Left cardiac atrium (tissue), 4 donors: Measurements from ENCODE around the gene COPZ2. TPM values are rescaled to one million over a fixed set of nuclear protein-coding genes. Genes with fewer than 3 reads are reported as not detected.
"Not testable (repeated sequence)": the region's sequence is repeated elsewhere in the genome, so short reads cannot be mapped to it uniquely, and the experiment has no call there.

Experiments used
- ATAC-seq, 2 donors: fragments of 200-7000 bp; cut with Tn5 transposase; one replicate each; pipeline ENCODE4 v1.9.1; 2020; ENCODE audit warnings: mild to moderate bottlenecking in 2 of 2, moderate library complexity in 2 of 2
- DNase-seq: peaks from one replicate; pipeline ENCODE4 v3.0.0-alpha.2; 2020
- intact Hi-C, 2 donors: fragments of 100-400 bp; cut with DNase I; formaldehyde crosslinking; loops; one replicate each; pipeline versions ENCODE4 v1.14.1 to v1.15.1; 2022 to 2023
- total RNA-seq, 2 donors: library from RNA; stranded (reverse); fragmentation: NEBNext Ultra II Directional; extraction: Animal tissue kit (Norgen Biotek cat#: 25700); gene quantifications; one replicate each; pipeline ENCODE4 v1.2.1, GENCODE V29; 2021
- donor health status: DM: no; HTN: yes; CAD: no.
- donor health status: DM: no; HTN: yes; CAD: no; lungs with severe emphysema.
- donor health status: DM: yes; HTN: yes; CAD: no.
- donor health status: Dilated cardiomyopathy.

Gene COPZ2
- total RNA-seq, 2 donors from 2014 or later = 50.5 to 54.0 TPM

DNA sequence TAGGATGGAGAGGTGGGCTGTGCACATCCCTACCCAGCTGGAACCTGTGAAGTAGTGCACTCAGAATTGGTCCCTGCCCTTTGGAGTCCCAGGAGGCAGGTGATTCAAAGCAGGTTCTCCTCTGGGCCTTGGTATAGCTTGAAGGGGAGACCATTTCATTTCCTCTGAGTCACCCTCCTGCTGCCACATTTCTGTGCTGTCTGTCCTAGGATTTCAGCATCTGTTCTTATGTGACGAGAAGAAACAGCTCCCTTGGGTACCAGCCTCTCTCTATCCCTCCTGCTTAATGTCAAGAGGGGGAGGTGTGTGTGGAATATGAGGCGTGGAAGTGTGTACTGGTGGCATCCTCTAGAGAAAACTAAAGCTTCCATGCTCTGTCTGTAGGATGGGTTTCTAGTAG is 5.6 kb upstream of the COPZ2 start:
- no peak for DNase-seq
- intact Hi-C loops = no loop called here
- no peak for ATAC-seq

DNA sequence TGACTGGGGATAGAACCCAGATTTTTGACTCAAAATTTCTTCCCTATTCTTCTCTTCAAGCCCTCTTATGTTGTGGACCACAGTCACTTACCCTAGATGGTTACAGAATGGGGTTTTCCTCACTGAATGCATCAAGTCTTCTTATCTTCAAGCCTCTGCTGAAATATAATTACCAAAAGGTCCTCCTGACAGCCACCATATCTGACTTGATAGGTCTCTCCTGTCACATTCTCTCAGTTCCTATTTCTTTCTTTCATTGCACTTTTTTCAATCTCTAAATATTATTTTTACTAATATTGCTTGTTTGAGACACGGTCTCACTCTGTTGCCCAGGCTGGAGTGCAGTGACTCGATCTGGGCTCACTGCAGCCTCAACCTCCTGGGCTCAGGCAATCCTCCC is 1.1 kb upstream of the COPZ2 start:
- ATAC-seq (no peak), DNase-seq (no peak)
- intact Hi-C loops = no loop called here

DNA sequence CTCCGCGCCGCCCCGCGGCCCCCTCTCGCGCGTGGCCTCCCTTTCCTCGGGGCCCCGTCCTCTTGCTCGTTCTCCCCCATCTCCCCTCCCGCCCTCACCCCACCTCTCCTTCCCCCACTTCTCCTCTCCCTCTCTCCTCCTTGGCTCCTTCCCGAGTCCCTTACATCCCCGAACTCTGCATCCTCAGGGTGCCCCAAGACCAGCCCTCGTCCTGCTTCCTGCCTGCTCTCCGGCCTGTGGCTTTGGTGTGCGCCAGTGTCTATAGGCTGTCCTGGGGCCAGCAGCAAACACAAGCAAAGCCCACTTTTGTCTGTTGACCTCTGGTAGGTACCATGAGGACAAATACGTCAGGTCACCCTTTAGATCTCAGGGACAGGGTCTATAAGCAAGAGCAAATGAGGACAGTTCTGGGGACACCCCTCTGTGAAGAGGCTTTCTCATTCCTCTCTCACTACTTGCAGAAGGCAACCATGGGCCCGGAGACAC is 284 bp upstream of the COPZ2 start:
- peak in 1 of 2 donors; percentile 21 for ATAC-seq
- DNase-seq = peak; percentile 17
- intact Hi-C loops = no loop called here

DNA sequence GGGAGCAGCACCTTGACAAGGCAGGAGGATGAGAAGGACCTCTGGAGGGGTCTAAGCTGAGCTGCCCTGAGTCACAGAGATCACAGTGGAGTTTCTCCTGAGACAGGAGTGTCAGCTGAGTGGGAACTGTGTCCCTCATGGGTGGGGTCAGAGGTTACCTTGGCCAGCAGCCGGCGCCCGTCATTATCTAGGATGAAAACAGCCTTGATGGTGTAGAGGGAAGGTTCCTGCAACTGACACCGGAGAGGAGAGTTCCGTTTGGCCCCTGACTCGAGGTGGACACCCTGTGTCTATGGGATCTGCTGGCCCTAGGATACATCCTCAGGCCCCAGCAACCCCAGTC is 933 bp downstream of the COPZ2 start:
- DNase-seq = no peak
- peak in 1 of 2 donors; percentile 13 for ATAC-seq
- intact Hi-C loops = no loop called here

DNA sequence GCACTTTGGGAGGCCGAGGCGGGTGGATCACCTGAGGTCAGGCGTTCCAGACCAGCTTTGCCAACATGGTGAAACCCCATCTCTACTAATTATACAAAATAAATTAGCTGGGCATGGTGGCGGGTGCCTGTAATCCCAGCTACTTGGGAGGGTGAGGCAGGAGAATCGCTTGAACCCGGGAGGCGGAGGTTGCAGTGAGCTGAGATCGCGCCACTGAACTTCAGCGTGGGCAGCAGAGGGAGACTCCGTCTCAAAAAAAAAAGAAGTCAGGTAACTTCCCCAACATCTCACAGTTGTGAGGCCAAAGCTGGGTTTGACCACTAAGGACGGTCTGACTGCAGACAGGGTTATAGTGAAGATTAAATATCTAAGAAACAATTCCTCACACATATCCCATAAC is 2.9 kb downstream of the COPZ2 start:
- intact Hi-C loops, ATAC-seq: not testable (repeated sequence)
- DNase-seq = peak; percentile 6

DNA sequence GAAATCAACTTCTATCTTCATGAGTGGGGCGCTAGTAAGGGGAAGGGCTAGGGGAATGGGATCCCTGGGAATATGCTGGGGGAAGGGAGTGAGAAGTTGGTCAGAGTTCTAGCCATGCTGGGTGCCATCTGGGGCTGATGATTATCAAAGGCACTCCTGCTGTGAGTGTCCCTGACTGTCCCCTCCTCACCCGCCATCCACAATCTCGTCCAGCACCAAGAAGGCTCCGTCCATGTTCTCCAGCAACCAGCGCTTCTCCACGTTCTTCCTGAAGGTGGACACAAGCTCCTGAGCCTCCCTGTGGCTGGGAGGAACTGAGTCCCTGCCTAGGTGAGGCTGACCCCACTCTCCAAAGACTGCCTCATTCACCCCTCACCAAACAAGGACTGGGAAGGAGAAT is 5.6 kb downstream of the COPZ2 start:
- intact Hi-C loops = no loop called here
- ATAC-seq (no peak), DNase-seq (peak; percentile 2)

DNA sequence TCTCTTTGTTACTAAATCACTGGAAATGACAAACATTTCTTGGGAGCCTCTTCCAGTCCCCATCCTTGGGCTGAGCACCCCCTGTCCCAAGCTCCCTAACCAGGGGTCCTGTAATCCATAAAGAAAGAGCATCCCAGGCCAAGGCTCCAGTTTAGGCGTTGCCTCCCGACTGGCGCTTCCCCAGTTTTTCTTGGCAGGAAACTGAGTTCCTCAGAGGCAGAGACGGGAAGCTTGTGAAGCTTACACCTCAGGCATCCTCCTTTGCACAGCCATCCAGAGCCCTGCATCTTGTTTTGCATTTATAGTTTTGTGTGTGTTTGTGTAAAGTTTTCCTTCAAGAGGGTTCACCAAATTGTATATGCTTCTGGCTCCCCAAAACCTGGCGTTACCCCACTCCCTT is 7.1 kb downstream of the COPZ2 start:
- DNase-seq = peak; percentile 46

DNA sequence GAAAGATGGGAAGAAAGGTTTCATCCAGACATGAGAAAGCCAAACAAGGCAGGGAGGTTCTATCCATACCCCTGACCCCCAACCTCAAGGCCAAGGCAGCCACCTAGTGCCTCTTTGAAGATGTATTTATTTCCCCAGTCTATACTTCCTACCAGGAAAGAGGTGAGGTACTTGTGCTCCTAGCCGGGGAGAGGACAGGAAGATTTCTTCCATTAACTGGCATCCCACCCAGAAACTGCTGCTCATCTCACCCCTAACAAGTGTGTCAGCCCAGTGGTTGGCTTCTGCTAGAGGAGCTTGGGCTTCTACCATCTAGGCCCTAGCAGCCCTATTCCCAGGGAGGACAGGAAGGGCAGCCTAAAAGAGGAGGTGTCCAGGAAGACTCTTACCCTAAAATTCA is 8.9 kb downstream of the COPZ2 start:
- ATAC-seq (no peak), DNase-seq (peak; percentile 6)
- intact Hi-C loops = loop anchor here (5.0 to 10.0 kb wide), 3 partner anchors 104 to 589 kb away; partner anchors contain the start of genes HOXB8 (in 2 of the 2) and HOXB7 (in 1 of the 2)

More for the DNA sequence above, 7.1 kb downstream of the COPZ2 start:
- intact Hi-C loops = no loop called here
- no peak for ATAC-seq

DNA sequence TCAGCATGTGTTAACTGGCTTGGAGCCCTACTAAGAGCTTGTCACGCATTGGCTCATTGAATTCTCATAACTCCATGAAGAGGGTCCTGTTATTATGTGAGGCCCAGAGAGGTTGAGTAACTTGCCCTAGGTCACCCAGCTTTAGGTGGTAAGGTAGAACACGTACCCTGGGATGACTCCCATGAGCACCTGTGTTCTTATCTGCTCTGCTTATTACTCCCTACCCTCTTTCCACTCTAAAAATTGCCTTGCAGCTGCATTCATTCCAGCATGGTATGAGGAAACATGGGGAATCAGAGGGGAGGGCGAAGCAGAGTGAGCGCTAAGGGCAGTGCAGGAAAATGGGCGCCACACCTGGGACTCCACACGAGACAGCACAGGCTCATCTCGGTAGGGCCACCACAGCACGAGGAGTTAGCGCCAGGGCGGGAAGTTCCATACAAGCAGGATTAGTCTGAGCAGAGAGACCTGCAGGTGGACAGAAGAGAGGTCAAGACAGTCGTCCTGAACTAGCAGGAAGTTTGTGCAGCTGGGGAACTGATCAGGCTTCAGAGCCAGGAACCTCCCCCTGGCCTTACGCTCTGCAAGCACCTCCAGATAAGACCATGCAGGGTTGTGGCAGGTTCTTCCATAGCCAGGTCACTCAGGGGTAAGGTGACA is 10.1 kb downstream of the COPZ2 start:
- ATAC-seq (no peak), DNase-seq (no peak)
- intact Hi-C loops = loop anchor here (2.0 to 10.0 kb wide), 4 partner anchors 47 to 590 kb away; partner anchors contain the start of genes HOXB8 (in 2 of the 2) and HOXB7 (in 1 of the 2)

DNA sequence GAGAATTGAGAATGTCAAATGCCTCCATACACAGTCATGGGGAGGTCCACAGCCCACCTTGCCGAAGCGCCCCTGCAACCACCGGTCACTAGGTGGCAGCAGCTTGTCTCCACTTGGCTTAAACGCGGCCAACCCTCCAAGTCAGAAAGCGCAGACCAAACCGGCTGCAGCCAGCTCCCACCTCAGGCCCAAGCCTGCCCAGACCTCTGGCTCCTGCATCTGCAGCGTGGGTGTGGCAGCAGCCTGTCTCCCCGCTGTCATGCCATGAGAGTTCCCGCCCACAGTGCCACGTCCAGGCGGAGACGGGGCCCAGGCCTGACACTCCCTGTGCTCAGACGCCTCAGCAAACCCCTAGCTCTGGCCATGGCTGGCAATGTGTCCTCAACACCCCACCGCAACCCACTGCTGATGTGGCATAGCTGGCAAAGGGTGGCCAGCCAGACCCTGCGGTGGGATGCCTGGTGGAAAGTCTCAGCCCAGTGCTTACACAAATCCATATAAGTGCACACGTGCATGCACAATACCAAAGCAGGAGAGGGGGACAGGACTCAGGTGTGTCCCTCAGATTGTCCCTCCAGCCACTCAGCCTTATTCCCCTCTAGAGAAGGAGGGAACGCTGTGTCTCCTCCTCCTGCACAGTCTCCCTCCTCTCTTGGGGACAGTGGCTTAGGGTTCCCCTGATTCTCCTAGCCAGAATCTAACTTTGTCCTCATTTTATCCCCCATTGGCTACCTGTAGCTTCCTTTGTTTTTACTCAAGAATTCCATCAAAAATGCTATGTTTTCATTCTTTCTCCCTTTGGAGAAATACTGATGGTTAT is 10.9 kb downstream of the COPZ2 start:
- DNase-seq (peak; percentile 90), ATAC-seq (peak; percentile 41 to 42)
- intact Hi-C loops = loop anchor here (1.0 to 10.0 kb wide), 5 partner anchors 48 to 591 kb away; partner anchors contain the start of genes HOXB8 (in 2 of the 2) and HOXB7 (in 1 of the 2)

DNA sequence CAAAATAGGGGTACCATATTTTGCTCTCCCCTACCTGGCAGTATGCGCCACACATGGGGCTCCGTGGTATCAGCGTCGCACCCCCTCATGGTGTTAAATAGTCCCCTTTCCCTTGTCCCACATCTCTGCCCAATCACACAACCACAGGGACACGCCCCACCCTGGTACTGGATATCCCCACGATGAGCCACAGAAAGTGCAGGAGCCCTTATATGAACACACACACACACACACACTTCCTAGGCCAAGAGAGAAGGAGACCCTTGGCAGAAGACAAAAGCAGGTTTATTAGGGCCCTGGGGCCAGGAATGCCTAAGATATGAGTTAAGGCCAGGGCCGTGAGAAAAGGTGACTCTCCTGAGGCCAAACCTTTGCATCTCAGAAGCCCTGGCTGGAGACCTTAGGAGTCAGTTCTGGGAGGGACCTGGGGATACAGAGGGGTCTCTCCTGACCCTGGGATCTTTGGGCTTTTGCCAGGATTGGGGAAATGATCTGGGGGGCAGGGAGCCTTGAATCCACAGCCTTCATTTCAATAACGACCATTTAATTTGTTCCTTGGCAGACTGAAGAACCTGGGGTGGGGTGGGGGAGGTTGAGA is 11.6 kb downstream of the COPZ2 start:
- intact Hi-C loops = loop anchor here (1.0 to 10.0 kb wide), 6 partner anchors 48 to 591 kb away; partner anchors contain the start of genes HOXB8 (in 2 of the 2) and HOXB7 (in 1 of the 2)
- no peak for DNase-seq
- no peak for ATAC-seq

DNA sequence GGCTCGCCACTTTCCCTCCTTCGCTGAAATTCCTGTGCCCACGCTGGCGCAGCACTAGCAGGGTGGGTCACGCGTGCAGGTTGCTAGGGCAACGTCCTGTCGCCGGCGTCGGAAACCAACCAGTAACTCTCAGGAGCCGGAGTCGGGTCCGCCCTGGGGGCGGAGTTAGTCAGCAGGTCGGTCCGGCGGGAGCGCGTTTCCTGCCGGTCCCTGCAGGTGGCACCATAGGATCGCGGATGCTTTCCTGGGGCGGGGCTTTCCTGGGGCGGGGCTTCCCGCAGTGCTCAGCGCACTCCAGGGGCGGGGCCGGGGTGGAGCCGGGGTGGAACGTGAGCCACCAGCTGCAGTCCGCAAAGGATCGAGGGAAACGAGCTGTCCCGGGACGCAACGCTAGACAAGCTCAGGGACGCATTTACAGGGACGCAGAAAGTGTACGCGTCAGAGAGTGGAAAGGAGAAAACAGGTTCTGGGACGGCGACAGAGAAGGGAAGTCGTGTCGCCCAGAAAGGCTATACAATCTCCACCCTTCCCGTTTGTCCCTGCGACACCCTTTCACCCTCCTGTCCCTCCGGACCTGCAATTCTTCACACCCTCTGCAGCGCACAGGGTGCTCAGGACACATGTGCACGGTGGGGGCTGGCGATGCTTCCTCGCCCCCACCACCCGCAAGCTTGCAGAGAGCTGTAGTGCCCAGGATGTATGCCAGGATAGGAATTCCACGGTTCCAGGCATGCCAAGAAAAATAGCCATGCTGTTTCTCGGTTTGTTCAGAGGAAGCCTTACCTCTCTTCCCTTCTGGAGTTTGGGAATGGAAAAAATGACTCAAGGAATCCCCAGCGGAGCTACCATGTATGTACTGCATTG is 12.3 kb downstream of the COPZ2 start:
- ATAC-seq (peak; percentile 86 to 89), DNase-seq (peak; percentile 99)
- intact Hi-C loops = loop anchor here (1.0 to 10.0 kb wide), 4 partner anchors 106 to 592 kb away; partner anchors contain the start of genes HOXB8 (in 2 of the 2) and HOXB7 (in 1 of the 2)

DNA sequence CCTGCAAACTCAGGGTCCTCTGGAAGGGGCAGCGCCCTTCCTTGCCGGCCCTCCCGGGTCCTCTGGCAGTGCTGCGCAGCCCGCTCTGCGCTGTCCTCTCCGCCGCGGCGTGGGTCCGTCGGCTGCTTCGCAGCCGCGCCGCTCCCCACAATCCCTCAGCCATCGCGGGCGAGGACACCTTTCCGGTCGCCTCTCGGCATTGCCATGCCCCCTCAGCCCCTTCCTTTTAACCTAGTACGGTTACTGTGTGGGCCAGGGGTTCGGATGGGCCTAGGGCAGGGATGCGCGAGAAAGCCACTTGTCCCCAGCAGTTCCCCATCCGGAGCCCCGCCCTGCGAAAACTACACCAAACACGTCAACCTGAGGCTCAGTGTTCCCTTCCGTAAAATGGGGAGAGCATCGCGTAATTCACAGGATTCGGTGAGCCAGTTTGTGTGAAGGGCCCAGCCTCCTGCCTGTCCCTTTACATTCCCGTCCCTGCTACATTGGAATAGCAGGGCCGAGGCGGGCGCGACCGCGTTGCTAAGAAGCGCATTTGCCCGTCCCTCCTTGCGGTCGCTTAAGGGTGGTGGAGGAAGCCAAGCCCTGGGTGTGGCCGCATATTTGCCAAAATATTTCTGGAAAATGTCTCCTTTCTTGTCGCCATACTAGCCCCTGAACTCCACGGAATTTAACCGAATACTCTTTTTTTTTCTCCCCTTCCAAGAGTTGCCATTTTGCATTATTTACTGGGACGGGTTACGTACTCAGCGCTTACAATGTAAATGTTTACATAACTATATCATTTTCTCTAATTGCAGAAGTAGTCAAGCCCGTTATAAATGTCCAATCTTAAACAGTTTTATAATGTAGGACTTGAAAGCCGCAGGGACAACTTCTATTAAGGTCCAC is 13.2 kb downstream of the COPZ2 start:
- peak; percentile 65 for DNase-seq
- intact Hi-C loops = loop anchor here (1.0 to 10.0 kb wide), 4 partner anchors 107 to 593 kb away; partner anchors contain the start of genes HOXB8 (in 2 of the 2) and HOXB7 (in 1 of the 2)
- ATAC-seq = peak; percentile 11 to 12

DNA sequence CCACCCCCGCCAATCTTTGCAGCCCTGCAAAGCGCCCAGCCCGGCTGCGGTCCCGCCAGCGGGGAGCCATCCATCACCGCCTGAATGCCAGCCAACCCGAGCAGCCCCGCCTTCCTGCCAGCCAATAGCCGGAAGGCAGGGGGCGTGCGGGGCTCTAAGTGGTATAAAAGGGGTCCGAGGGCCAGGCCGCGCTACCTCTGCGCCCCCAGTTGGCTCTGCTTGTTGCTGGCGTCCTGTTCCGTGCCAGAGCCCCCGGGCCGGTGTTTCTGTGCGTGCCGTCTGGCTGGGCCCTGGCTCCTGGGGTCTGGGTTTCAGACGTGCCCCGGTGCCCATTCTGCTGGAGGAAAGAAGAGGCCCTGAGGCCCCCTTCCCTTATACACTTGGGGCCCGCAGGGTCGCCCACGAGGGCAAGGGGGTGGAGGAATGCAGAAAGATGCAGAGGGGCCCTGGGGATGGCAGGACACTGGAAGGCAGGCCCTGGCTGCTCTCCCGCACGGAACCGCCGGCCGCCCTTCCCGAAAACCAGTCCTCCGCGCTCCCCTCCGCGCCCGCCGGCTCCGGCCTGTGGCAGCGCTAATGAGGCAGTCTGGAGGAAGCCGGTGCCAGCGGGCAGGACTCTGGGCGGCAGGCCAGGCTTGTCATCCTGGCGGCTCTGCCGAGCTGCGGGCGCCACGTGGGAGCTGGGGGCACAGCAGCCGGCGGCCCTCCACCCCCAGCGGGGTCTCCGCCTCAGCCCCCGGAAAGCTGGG is 14.0 kb downstream of the COPZ2 start:
- DNase-seq (peak; percentile 88), ATAC-seq (peak; percentile 64 to 68)
- intact Hi-C loops = loop anchor here in 1 of 2 donors (10.0 kb wide), 1 partner anchor 591 kb away; the partner anchor contains the start of genes HOXB7 and HOXB8

DNA sequence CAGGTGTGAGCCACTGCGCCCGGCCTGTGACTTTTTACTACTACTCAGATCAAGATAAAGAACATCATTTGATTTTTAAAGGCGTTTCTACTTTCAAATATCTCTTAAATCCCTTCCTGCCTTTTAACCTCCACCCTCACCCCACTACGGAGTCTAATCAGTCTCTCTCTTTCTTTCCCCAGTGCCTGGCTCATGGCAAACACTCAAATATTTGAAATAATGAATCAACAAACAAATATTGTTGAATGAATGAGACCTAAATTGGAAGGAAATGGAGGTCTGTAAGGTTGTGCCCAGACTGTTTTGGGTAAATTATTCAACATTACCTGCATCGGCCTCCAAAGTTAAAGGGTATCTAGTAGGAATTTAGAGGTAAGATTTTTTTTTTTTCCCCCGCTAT is 14.7 kb downstream of the COPZ2 start:
- intact Hi-C loops = loop anchor here in 1 of 2 donors (10.0 kb wide), 1 partner anchor 592 kb away; the partner anchor contains the start of genes HOXB7 and HOXB8

DNA sequence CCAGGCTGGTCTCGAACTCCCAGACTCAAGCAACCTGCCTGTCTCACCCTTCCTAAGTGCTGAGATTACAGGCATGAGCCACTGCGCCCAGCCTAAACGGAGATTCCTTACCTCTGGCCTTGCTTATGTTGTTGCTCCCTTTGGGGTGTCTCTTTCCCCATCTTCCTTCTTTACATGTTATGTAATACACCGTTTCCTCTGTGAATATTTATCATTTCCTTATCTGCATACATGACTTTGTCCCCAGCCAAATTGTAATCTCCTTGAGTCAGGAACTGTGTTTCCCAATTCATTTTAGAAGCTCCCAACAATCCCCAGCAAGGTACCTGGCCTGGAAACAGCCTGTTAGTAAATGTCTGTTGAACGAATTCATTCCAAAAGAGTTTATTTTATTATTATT is 15.7 kb downstream of the COPZ2 start:
- DNase-seq (no peak), ATAC-seq (no peak)
- intact Hi-C loops = loop anchor here in 1 of 2 donors (10.0 kb wide), 1 partner anchor 593 kb away; the partner anchor contains the start of genes HOXB7 and HOXB8

More for the DNA sequence above, 14.7 kb downstream of the COPZ2 start:
- DNase-seq (no peak), ATAC-seq (no peak)
